GM12892 (cell line): ENCODE measurements around the gene ALKBH3.

Source experiments
- DNase-seq: peaks from one replicate; pipeline ENCODE4 v3.0.0; 2011; ENCODE audit not compliant: insufficient read length
- FAIRE-seq: peaks from 2 replicates; lab custom pipeline; 2011; peaks lifted over from hg19 to GRCh38; lab: Jason Lieb, UNC
- POLR2A ChIP-seq: IDR thresholded peaks from 2 replicates; pipeline ENCODE4 v1.6.1; 2011; ENCODE audit warnings: low read depth, low read length, control low read depth
- POLR2AphosphoS5 ChIP-seq: IDR thresholded peaks from 2 replicates; pipeline ENCODE4 v1.6.1; 2011; ENCODE audit warnings: low read depth, low read length, control low read depth
- TAF1 ChIP-seq: IDR thresholded peaks from 2 replicates; pipeline ENCODE4 v1.6.1; 2011; ENCODE audit warnings: low read depth, mild to moderate bottlenecking, control low read depth, low read length, borderline replicate concordance

The ALKBH3 gene

DNA sequence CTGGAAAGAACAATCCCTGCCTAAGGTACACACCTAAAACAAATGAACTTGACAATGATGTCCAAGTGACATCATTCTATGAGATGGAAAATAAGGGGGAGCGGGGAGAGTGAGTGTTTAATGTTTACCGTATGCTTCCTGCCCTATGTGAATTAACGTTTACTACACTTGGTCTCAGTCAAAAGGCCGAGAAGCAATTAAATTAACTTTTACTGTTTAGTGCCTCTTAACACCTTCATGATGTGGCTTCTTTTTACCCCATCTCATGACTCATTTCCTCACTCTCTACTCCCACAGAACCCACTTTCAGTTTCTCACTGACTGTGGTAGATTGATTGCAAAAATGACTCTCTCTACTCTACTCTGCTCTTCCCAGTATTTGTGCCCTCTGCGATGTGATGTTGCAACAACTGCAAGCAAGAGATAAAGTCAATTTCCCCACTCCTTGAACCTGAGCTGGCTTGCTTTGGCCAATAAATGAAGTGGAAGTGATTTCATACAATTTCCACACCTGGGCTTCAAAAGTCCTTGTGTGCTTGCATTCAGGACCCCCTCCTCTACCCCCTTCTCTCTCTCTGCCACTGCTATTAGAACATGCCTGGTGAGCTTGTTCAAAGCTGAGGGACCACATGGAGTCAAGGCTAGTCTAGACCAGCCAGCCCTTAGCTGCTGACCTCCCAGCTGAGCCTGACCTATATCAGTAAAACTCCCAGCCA is 11.6 kb upstream of the ALKBH3 start:
- TF ChIP-seq TAF1 (no peak), POLR2A (no peak), POLR2AphosphoS5 (no peak)
- peak; percentile 39 for DNase-seq
- peak; percentile 95 for FAIRE-seq

- DNase-seq, result no peak
- no peak for TF ChIP-seq POLR2AphosphoS5
- no peak for TF ChIP-seq TAF1
- TF ChIP-seq POLR2A, result no peak
- no peak for FAIRE-seq
These were observed 9.6 kb upstream of the ALKBH3 start for GRCh38 chr11:43871051-43871450.

GRCh38 chr11:43872995-43873394 is 7.6 kb upstream of the ALKBH3 start:
- no peak for TF ChIP-seq TAF1
- TF ChIP-seq POLR2AphosphoS5, result no peak
- TF ChIP-seq POLR2A, result no peak
- FAIRE-seq (no peak), DNase-seq (no peak)

DNA sequence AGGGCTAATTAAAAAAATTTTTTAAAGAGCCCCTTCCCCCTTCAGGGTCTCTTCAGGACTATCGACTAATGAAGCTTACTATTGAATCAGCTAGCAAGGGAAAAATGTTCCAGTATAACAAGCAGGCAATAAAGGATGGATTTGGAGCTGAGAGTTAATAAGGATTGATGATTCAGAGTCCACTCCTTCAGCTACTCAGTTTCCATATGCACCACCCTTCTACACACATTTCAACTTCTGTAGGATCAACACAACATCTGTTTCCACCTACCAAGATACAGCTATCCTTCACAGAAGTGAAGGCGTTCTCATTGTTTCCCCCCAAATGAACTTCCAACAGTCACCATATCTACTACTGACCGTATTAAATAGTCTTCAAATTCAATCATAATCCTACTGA is 6.6 kb upstream of the ALKBH3 start:
- FAIRE-seq (no peak), DNase-seq (no peak)
- no peak for TF ChIP-seq POLR2A
- no peak for TF ChIP-seq TAF1
- TF ChIP-seq POLR2AphosphoS5, result no peak

GRCh38 chr11:43874738-43875137 is 5.9 kb upstream of the ALKBH3 start:
- no peak for FAIRE-seq
- no peak for TF ChIP-seq POLR2AphosphoS5
- TF ChIP-seq POLR2A, result no peak
- no peak for TF ChIP-seq TAF1

GRCh38 chr11:43879789-43880639 is 617 bp upstream of the ALKBH3 start:
- DNase-seq (no peak), FAIRE-seq (no peak)
- TF ChIP-seq POLR2A (no peak), POLR2AphosphoS5 (no peak), TAF1 (no peak)

More at GRCh38 chr11:43874738-43875137, 5.9 kb upstream of the ALKBH3 start:
- DNase-seq, result no peak

- DNase-seq, result no peak
- no peak for TF ChIP-seq POLR2AphosphoS5
- no peak for TF ChIP-seq POLR2A
- no peak for TF ChIP-seq TAF1
- no peak for FAIRE-seq
These were observed 12.2 kb downstream of the ALKBH3 start for GRCh38 chr11:43892851-43893250.

DNA sequence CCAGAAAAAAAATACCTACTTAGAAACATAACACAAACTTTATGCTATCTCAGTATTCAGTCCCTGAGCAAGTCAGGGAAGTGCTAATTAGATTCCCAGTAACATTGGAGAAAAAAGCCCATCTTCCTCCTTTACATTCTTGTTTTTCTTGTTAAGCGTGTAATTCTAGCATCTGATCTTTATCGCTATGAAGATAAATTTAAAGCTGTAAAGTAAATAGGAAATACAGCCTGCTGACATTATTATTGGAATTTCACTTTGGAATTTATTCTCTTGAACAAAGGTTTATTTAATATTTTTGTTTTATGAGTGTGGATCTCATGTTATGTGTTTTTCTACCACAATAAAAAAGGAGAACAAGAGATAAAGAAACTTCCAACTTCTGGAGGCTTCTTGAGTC is 13.9 kb downstream of the ALKBH3 start:
- DNase-seq (no peak), FAIRE-seq (no peak)
- TF ChIP-seq POLR2AphosphoS5 (no peak), TAF1 (no peak), POLR2A (no peak)

GRCh38 chr11:43895601-43896000 is 15.0 kb downstream of the ALKBH3 start:
- FAIRE-seq (no peak), DNase-seq (no peak)
- no peak for TF ChIP-seq POLR2A
- TF ChIP-seq TAF1, result no peak
- TF ChIP-seq POLR2AphosphoS5, result no peak

GRCh38 chr11:43898574-43898973 is 17.9 kb downstream of the ALKBH3 start:
- DNase-seq, result no peak
- TF ChIP-seq POLR2AphosphoS5, result no peak
- no peak for TF ChIP-seq TAF1
- no peak for TF ChIP-seq POLR2A
- no peak for FAIRE-seq

DNA sequence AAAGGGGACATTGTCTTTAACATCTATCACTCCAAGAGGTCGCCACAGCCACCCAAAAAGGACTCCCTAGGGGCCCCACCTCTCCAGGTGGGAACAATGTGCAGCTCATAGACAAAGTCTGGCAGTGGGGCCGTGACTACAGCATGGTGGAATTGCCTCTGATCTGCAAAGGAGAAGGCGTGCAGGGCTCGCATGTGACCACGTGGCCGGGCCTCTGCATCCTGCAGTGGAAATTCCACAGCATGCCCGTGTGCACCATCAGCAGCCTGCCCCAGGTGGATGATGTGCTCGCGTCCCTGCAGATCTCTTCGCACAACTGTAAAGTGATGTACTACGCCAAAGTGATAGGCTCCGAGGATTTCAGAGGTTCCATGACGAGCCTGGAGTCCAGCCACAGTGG is 18.5 kb downstream of the ALKBH3 start:
- no peak for DNase-seq
- no peak for TF ChIP-seq TAF1
- no peak for TF ChIP-seq POLR2AphosphoS5
- no peak for TF ChIP-seq POLR2A
- FAIRE-seq, result no peak

DNA sequence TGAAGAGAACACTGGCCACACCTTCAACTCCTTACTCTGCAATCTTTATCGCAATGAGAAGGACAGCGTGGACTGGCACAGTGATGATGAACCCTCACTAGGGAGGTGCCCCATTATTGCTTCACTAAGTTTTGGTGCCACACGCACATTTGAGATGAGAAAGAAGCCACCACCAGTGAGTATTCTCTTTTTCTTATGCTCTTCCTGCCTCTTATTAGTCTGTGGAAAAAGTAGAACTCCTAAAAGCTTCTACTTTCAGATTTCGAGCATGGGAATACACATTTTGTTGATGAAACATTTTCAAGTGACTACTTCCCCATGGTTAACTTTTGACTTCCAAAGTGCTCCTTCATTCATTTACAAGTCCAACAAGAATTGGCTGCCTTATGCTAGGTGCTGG is 20.9 kb downstream of the ALKBH3 start:
- no peak for DNase-seq
- no peak for FAIRE-seq
- TF ChIP-seq POLR2A, result no peak
- TF ChIP-seq POLR2AphosphoS5, result no peak
- TF ChIP-seq TAF1, result no peak
